HG03097 (cell line): ENCODE data around the gene MISP.

Experiments
- ATAC-seq: cut with Tn5 transposase; IDR thresholded peaks from one replicate; pipeline ENCODE4 v1.9.1; 2021; ENCODE audit not compliant: unreplicated experiment, low FRiP score

Gene MISP

DNA sequence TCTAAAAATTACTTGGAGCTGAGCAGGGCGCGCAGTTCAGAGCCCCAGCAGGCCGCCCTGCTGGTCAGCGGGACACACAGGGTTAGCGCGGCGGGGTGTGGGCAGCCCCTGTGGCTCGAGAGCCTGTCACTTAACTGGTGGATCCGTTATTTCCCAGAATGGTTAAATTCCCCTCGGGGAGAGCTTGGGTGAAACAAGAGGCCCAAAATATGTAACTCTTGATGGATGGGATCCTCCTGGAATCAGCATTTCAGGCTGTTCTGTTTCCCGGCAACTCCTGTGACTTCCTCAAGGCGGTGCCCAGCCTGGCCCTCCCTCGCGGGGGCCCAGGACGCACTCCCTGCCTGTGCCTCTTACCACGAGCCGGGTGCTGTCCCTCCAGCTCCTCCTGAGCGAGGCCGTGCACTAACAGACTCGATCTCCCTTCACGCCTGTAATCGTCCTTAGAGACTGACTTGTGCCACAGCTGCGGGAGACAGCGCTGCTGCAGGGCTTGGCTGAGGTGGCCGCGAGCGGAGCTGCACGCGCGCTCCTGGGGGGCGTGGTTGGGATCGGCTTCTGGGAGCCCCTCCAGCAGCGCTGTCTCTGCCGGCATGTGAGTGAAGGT is 56.0 kb downstream of the MISP start:
- ATAC-seq = no peak

DNA sequence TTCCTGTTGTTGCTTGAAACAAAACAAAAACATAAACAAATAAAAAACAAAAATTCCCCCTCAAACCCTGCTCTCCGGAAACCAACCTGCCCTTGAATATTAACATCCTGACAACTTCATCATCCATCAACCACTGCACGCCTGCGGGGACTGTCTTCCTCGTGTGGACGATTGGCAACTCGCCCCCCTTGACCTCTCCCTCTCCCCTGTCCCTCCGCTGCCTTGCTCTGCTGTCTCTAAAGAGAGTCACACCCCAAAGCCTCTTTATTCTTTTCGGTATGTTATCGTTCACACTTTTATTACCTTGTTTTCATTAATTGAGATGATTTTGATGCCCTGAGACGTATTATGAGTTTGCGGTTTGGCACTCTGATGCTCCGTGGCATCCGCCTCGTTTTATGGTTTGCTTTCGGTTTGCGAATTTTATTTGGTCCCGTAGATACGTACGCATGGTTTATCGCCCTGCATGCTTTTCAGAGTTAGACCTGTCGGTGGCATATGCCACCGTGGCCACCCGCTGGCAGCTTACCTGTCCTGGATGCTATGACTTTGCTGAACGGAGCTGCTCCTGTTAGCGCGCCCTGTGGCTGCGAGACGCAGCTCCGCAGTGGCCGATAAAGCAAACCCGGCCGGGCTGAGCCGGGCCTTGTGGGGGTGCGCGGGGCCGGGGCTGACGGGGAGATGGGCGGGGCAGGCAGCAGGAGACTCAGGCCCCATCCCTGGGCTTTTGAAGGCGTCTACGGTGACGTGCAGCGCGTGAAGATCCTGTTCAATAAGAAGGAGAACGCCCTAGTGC is 56.9 kb downstream of the MISP start:
- ATAC-seq = no peak

DNA sequence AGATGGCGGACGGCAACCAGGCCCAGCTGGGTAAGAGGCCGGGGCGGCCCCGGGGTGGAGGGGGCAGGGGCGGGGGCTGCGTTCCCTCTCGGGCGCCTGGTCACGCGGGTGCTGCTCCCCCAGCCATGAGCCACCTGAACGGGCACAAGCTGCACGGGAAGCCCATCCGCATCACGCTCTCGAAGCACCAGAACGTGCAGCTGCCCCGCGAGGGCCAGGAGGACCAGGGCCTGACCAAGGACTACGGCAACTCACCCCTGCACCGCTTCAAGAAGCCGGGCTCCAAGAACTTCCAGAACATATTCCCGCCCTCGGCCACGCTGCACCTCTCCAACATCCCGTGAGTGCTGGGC is 57.5 kb downstream of the MISP start:
- no peak for ATAC-seq

DNA sequence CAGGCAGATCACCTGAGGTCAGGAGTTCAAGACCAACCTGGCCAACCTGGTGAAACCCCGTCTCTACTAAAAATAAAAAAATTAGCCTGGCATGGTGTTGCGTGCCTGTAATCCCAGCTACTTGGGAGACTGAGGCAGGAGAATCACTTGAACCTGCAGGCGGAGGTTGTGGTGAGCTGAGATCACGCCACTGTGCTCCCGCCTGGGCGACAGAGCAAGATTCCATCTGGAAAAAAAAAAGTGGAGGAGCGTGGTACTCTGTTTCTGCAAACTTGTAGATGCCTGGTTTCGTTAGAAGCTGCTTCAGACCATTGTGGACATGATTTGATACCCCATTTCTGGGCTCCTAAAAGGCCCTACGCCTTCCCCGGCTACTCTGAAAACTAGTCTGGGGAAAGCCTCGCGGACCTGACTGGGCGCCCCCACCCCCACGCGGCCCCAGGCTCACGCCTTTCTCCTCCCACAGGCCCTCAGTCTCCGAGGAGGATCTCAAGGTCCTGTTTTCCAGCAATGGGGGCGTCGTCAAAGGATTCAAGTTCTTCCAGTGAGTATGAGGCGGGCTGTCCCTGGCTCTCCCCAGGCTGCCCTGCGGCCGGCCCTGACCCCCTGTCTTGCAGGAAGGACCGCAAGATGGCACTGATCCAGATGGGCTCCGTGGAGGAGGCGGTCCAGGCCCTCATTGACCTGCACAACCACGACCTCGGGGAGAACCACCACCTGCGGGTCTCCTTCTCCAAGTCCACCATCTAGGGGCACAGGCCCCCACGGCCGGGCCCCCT is 59.4 kb downstream of the MISP start:
- no peak for ATAC-seq

DNA sequence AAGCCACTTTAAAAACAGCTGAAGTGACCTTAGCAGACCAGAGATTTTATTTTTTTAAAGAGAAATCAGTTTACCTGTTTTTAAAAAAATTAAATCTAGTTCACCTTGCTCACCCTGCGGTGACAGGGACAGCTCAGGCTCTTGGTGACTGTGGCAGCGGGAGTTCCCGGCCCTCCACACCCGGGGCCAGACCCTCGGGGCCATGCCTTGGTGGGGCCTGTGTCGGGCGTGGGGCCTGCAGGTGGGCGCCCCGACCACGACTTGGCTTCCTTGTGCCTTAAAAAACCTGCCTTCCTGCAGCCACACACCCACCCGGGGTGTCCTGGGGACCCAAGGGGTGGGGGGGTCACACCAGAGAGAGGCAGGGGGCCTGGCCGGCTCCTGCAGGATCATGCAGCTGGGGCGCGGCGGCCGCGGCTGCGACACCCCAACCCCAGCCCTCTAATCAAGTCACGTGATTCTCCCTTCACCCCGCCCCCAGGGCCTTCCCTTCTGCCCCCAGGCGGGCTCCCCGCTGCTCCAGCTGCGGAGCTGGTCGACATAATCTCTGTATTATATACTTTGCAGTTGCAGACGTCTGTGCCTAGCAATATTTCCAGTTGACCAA is 60.1 kb downstream of the MISP start:
- no peak for ATAC-seq

DNA sequence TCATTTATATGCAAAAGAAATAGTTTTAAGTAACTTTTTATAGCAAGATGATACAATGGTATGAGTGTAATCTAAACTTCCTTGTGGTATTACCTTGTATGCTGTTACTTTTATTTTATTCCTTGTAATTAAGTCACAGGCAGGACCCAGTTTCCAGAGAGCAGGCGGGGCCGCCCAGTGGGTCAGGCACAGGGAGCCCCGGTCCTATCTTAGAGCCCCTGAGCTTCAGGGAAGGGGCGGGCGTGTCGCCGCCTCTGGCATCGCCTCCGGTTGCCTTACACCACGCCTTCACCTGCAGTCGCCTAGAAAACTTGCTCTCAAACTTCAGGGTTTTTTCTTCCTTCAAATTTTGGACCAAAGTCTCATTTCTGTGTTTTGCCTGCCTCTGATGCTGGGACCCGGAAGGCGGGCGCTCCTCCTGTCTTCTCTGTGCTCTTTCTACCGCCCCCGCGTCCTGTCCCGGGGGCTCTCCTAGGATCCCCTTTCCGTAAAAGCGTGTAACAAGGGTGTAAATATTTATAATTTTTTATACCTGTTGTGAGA is 60.7 kb downstream of the MISP start:
- no peak for ATAC-seq

DNA sequence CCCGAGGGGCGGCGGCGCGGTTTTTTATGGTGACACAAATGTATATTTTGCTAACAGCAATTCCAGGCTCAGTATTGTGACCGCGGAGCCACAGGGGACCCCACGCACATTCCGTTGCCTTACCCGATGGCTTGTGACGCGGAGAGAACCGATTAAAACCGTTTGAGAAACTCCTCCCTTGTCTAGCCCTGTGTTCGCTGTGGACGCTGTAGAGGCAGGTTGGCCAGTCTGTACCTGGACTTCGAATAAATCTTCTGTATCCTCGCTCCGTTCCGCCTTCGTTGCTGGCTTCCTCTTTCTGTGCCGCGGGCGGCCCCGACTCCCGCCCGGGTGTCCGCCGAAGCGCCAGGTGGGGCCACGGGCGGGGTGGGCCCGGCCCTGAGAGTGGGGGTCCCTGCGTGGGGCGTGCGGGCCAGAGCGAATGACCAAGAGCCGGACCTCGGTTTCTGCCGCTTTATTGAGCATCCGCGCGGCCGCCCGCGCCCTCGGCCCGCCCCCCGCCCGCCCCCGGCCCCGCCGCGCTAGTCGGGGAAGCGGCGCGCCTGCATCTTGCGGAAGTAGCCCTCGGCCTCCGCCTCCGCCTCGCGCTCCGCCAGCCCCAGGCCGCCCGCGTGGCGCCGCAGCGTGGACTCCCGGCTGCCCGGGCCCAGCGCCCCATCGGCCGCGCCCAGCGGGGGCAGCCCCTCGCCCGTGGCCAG is 61.3 kb downstream of the MISP start:
- ATAC-seq = no peak

DNA sequence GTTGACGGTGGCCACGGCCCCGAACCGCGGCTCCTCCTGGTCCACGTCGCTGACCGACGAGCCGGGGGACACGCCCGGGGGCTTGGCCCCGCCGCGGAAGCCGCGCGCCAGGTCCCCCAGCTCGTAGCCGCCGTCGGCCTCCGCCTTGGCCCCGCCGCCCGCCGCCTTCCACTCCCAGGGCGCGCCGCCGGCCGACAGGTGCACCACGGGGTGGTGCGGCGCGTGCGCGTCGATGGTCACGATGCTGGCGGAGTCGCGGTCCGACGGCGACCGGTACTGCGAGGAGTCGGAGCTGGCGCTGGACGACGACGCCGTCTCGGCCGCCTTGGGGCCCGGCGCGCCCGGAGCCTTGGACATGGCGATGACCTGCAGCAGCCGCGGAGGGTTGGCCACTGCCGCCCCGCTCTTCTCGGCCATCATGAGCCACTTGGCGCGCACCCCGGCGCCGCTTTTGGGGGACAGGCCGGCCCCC is 61.9 kb downstream of the MISP start:
- no peak for ATAC-seq

DNA sequence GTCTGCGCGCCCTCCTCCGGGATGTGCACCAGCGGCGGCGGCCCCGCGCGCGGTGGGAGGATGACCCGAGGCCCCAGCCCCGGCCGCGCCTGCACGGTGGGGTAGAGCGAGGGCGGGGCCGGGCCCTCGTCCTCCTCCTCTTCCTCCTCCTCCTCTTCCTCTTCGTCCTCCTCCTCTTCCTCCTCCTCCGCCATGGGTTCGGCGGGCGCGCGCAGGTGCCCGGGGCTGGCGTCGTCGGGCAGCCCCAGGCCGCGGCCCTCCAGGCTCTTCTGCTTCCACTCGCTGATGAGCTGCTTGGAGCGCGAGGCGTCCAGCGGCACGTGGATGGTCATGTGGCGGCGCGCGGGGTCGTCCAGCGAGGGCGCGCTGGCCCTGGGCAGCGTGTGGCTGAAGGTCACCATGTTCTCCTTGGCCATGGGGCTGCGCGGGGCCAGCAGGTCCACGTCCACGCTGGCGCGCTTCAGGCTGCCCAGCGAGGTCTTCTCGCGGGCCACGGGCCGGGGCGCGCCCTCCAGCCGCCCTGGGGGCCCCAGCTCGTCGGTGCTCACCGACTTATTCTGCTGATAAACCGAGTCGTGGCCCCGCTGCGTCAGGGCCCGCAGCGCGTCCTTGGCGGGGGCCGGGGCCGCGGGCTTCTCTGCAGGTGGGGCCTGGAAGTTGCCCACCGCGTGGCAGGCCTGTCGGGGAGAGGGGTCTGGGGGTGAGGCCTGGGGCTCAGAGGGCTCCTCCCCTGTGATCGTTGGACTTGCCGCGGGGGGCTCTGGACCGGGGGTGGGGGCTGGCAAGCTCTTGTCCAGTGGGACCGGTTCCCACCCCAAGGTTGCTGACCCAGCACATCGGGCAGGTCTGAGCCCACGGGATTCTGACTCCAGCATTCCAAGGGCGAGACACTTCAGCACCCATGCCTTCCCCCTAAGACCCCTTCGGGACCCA is 62.6 kb downstream of the MISP start:
- ATAC-seq = no peak
